GM13976 (cell line): ENCODE results near the gene TADA3.
"Not testable (repeated sequence)": the region's sequence is repeated elsewhere in the genome, so short reads cannot be mapped to it uniquely, and the experiment has no call there.

Experiments
- DNase-seq: peaks from one replicate; pipeline ENCODE4 v3.0.0; 2012; ENCODE audit warnings: low spot score
- CTCF ChIP-seq: IDR thresholded peaks from 2 replicates; pipeline ENCODE4 v1.5.1; 2012; ENCODE audit warnings: borderline replicate concordance, mild to moderate bottlenecking; ENCODE audit not compliant: insufficient read depth; ENCODE audit errors: extremely low read depth, missing control alignments, control extremely low read depth
- in situ Hi-C: fragments of 300-500 bp; cut with MboI; formaldehyde crosslinking; loops from one replicate; pipeline ENCODE4 v1.12.0; 2022; ENCODE audit warnings: low sequenced_read_pairs, mixed read lengths, inconsistent platforms; ENCODE audit not compliant: unreplicated experiment

Gene TADA3

DNA sequence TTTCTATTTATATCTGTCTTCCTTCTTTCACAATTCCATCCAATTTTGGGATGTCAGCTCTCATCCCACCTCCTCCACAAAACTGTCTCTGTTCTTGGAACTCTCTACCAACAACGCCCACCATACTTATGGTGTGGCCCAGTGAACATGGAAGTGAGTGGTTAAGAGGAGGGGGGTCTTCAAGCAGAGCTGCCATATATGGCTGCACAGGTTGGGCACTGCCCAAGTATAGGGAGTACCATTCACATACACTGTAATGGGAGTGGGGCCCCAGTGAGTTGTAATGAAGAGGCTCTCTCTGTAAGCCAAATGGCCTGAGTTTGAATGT lies 14.6 kb downstream of the TADA3 start:
- TF ChIP-seq CTCF: no peak
- no peak for DNase-seq
- in situ Hi-C loops: no loop called here

GRCh38 chr3:9776896-9777693 lies 15.2 kb downstream of the TADA3 start:
- no peak for DNase-seq
- TF ChIP-seq CTCF: no peak
- in situ Hi-C loops: no loop called here

- in situ Hi-C loops: not testable (repeated sequence)
Observed at GRCh38 chr3:9771007-9771406, 21.3 kb downstream of the TADA3 start.

DNA sequence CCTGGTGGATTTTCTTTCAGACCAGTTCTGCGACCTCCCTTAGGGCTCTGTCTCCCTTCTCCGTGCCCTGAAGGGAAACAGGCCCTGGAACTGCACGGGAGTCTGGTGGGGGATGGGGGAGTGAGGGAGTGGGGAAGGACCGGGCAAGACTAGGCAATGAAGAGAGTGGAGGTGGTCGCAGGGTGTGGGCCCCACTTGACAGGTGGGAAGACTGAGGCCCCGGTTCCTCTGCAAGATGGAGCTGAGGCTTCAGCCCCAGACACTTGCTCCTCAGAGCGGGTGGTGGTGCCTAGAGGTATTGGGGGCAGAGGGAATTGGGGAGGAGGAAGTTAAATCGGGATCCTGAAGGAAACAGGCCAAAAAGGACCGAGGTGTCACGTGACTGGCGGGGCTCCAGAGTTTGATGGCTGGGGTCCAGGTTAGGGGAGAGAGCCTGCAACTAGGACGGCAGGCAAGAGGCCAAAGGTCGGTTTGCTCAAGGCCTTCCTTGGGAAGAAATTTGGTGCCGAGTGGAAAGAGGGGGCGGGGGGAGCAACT lies 21.9 kb downstream of the TADA3 start:
- in situ Hi-C loops: no loop called here
- DNase-seq: no peak
- TF ChIP-seq CTCF: no peak

More at GRCh38 chr3:9771007-9771406, 21.3 kb downstream of the TADA3 start:
- not testable (repeated sequence) for DNase-seq

DNA sequence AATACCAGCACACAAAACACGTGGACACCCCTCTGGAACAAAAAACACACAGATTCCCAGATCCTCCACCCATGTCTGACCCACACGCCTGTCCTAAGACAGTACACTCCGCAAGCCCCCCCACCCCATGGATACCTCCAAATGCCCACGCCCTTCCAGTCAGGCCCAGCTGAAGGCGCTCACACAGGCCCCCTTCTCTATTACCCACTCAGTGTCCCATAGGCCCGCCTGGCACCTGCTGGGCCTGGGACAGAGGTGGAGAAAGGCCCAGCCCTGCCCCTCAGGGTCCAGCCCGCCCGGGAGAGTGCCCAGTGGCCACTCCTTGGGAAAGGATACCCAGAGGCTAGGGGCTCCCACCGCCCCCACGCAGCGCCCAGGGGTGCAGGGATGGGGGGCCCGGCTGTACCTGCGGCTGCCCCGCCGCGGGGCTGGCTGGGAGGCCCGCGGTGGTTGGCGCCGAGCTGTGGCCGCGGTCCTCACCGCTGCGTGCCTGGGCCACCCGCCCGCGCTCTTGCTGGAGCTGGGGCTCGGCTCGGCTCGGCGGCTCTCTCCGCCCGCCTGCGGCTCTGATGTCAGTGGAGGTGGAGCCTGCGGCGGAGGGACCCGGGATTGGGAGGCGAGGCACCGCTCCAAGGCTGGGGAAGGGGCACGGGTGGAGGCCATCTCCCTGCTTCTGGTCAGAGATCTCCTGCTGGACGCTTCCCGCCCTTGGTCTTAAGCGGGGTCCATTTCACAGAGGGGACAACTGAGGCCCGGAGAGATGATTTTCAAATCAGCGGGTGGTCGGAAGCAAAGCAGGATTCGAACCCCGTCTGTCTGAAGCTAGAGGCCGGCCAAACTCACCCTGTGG lies 22.6 kb downstream of the TADA3 start, which contains the start of gene CAMK1:
Gene CAMK1, minus strand, starts transcription at position 522 of the 850 bp plus-strand sequence. CDS start 2,198 bp downstream, outside the sequence.
- TF ChIP-seq CTCF: no peak

GRCh38 chr3:9769012-9769411 lies 23.3 kb downstream of the TADA3 start:
- no peak for DNase-seq
- TF ChIP-seq CTCF: no peak
- in situ Hi-C loops: no loop called here

More for the DNA sequence above, 22.6 kb downstream of the TADA3 start, which contains the start of gene CAMK1:
- peak; percentile 86 for DNase-seq
- in situ Hi-C loops: no loop called here
